GM12878 (cell line): ENCODE data around the gene C8B. TPM values are rescaled to one million over a fixed set of nuclear protein-coding genes. Genes with fewer than 3 reads are reported as not detected.

Experiments used
- ATAC-seq: fragments of 200-7000 bp; cut with Tn5 transposase; 3 replicates; pipeline ENCODE4 v1.9.1; 2020; ENCODE audit warnings: mild to moderate bottlenecking, moderate library complexity
- BruUV-seq: library from RNA; stranded (reverse); fragments of 400-500 nt; replicated peaks from 2 replicates; lab custom pipeline; 2021; lab: Mats Ljungman, UMichigan
- CTCF ChIA-PET: fragments of 300-600 bp; sonication (Branson Sonifier 250); formaldehyde crosslinking; extraction: SDS; loops from one replicate; lab custom pipeline; 2021; ENCODE audit warnings: inconsistent platforms; lab: Yijun Ruan, JAX
- POLR2A ChIA-PET: fragments of 350-600 bp; formaldehyde crosslinking; extraction: SDS; loops from one replicate; lab custom pipeline; 2021; ENCODE audit warnings: inconsistent platforms; lab: Charles Lee
- RAD21 ChIA-PET: fragments of 300-600 bp; sonication (Branson Sonifier 250); formaldehyde crosslinking; loops from one replicate; lab custom pipeline; 2023; ENCODE audit warnings: antibody characterized with exemption; ENCODE audit not compliant: unreplicated experiment; lab: Charles Lee
- SMC1A ChIA-PET: fragments of 300-600 bp; sonication (Branson Sonifier 250); formaldehyde crosslinking; loops from one replicate; lab custom pipeline; 2023; ENCODE audit not compliant: unreplicated experiment, uncharacterized antibody; lab: Charles Lee
- DNase-seq: peaks from one replicate; pipeline ENCODE4 v3.0.0-alpha.2; 2011; ENCODE audit warnings: low read depth, low spot score
- FAIRE-seq: peaks from 3 replicates; lab custom pipeline; 2011; peaks lifted over from hg19 to GRCh38; lab: Jason Lieb, UNC
- H2AFZ ChIP-seq: 2 replicates; pipeline ENCODE4 v1.6.0; 2011; ENCODE audit warnings: low read depth, low read length, control low read depth; ENCODE audit not compliant: control insufficient read depth
- H3K27ac ChIP-seq: 2 replicates; pipeline ENCODE4 v1.5.1; 2011; ENCODE audit warnings: control low read depth; ENCODE audit not compliant: control insufficient read depth, insufficient read depth
- H3K27me3 ChIP-seq, 2 experiments: replicated peaks in 1 of 2; 2 replicates each; pipeline versions ENCODE4 v1.6.0 to v1.6.1; 2011; ENCODE audit warnings: low read length in 1 of 2; ENCODE audit not compliant: control insufficient read depth in 2 of 2, insufficient read depth in 2 of 2
- H3K36me3 ChIP-seq, 2 experiments: 2 replicates each; pipeline ENCODE4 v1.5.1; 2011; ENCODE audit warnings: low read length in 1 of 2; ENCODE audit not compliant: control insufficient read depth in 2 of 2, insufficient read depth in 2 of 2
- H3K4me1 ChIP-seq: 2 replicates; pipeline ENCODE4 v1.6.1; 2011; ENCODE audit warnings: mild to moderate bottlenecking, low read length, moderate library complexity, mixed read lengths; ENCODE audit not compliant: control insufficient read depth, insufficient read depth
- H3K4me2 ChIP-seq: 2 replicates; pipeline ENCODE4 v1.6.0; 2011; ENCODE audit warnings: control low read depth; ENCODE audit not compliant: control insufficient read depth, insufficient read depth
- H3K4me3 ChIP-seq: fragments of 200-600 bp; sonication (generic); 2 replicates; pipeline ENCODE4 v1.5.1; 2016
- H3K79me2 ChIP-seq: 2 replicates; pipeline ENCODE4 v1.6.0; 2011; ENCODE audit warnings: low read length; ENCODE audit not compliant: control insufficient read depth, insufficient read depth
- H3K9ac ChIP-seq: 2 replicates; pipeline ENCODE4 v1.8.0; 2011; ENCODE audit warnings: low read length, control low read depth, mixed read lengths; ENCODE audit not compliant: control insufficient read depth, insufficient read depth
- H3K9me3 ChIP-seq: replicated peaks from 3 replicates; pipeline ENCODE4 v1.5.1; 2011; ENCODE audit warnings: mild to moderate bottlenecking, low read length; ENCODE audit not compliant: control insufficient read depth, insufficient read depth
- H4K20me1 ChIP-seq: 2 replicates; pipeline ENCODE4 v1.6.0; 2011; ENCODE audit not compliant: control insufficient read depth, insufficient read depth
- BCLAF1 ChIP-seq: fragments of 450-650 bp; IDR thresholded peaks from 2 replicates; pipeline ENCODE4 v1.6.1; 2017; ENCODE audit warnings: antibody characterized with exemption, mild to moderate bottlenecking, moderate library complexity
- CBX3 ChIP-seq: fragments of 200-600 bp; sonication (generic); IDR thresholded peaks from 2 replicates; pipeline ENCODE4 v1.6.1; 2016; ENCODE audit warnings: low read depth, borderline replicate concordance
- FOS ChIP-seq: IDR thresholded peaks from 3 replicates; pipeline ENCODE4 v1.6.1; 2011; ENCODE audit warnings: borderline replicate concordance; ENCODE audit not compliant: insufficient read length; ENCODE audit errors: extremely low read depth
- GATAD2B ChIP-seq: fragments of 450-650 bp; conservative IDR thresholded peaks from 2 replicates; pipeline ENCODE4 v1.6.1; 2017; ENCODE audit warnings: low read depth, mild to moderate bottlenecking, moderate library complexity
- IKZF2 ChIP-seq, 2 experiments: fragments of 450-650 bp; IDR thresholded peaks; 2 replicates each; pipeline ENCODE4 v1.6.1; 2017; ENCODE audit warnings: mild to moderate bottlenecking in 2 of 2, moderate library complexity in 2 of 2
- RCOR1 ChIP-seq: conservative IDR thresholded peaks from 2 replicates; pipeline ENCODE4 v1.6.1; 2012; ENCODE audit warnings: low read depth, low read length, improper control_type of control experiment
- SMARCA5 ChIP-seq: fragments of 450-650 bp; IDR thresholded peaks from 2 replicates; pipeline ENCODE4 v1.6.1; 2017; ENCODE audit warnings: mild to moderate bottlenecking
- SUZ12 ChIP-seq: fragments of 200-600 bp; sonication (generic); IDR thresholded peaks from one replicate; pipeline ENCODE4 v1.6.1; 2018; ENCODE audit warnings: antibody characterized with exemption, mild to moderate bottlenecking; ENCODE audit not compliant: unreplicated experiment
- ZNF207 ChIP-seq: fragments of 450-650 bp; IDR thresholded peaks from 2 replicates; pipeline ENCODE4 v1.6.1; 2014; ENCODE audit warnings: antibody characterized with exemption, mild to moderate bottlenecking, borderline replicate concordance
- WGBS: methylation state at CpG from one replicate; pipeline ENCODE4 v1.1.6; 2016; ENCODE audit warnings: low lambda C conversion rate; ENCODE audit not compliant: insufficient replicate concordance, insufficient coverage; ENCODE audit errors: missing lambda C conversion rate; 5-methylcytosine and 5-hydroxymethylcytosine counted together
- in situ Hi-C: fragments of 300-500 bp; cut with MboI; formaldehyde crosslinking; loops from 9 replicates; pipeline ENCODE4 v1.14.3; 2018; ENCODE audit warnings: mixed read lengths
- intact Hi-C: fragments of 100-400 bp; cut with micrococcal nuclease; formaldehyde crosslinking; loops from one replicate; pipeline ENCODE4 v1.14.2; 2022; ENCODE audit not compliant: unreplicated experiment
- polyA plus RNA-seq, 11 experiments: library from polyadenylated mRNA; depleted of rRNA in 4 of 11; unstranded in 6 of 11; stranded (reverse) in 5 of 11; fragments of >200 nt; fragmentation: Nextera tagmentation in 4 of 11; fragmentation: Illumina TruSeq in 1 of 11; extraction: Ambion mirVana in 4 of 11; extraction: Trizol in 1 of 11; gene quantifications; 1 replicate in 1 of 11; 2 replicates in 10 of 11; pipeline versions ENCODE4 v1.2.1 to v1.2.3, GENCODE V29; 2011 to 2016; ENCODE audit warnings: inconsistent platforms in 2 of 11, missing spikeins in 2 of 11, low read depth in 1 of 11
- total RNA-seq, 4 experiments: library from RNA; depleted of rRNA in 3 of 4; stranded (reverse); fragments of >200 nt in 3 of 4; fragmentation: Illumina TruSeq in 1 of 4; extraction: Trizol in 1 of 4; gene quantifications; 2 replicates each; pipeline versions ENCODE4 v1.2.1 to v1.2.3, GENCODE V29; 2013 to 2021
- TF ChIP-seq, protein P1 (sequence below): fragments of 150-350 bp; IDR thresholded peaks from 2 replicates; pipeline ENCODE4 v1.6.1; 2016; ENCODE audit warnings: low read depth, low read length
- TF ChIP-seq, protein P2 (sequence below): IDR thresholded peaks from 2 replicates; pipeline ENCODE4 v1.6.1; 2012; ENCODE audit warnings: mild to moderate bottlenecking, low read depth, low read length

Gene C8B
- total and polyA plus RNA-seq, 10 of the 15 experiments (the other 5 are each of a cell fraction or from before 2014, with no cell fraction given), result not detected

GRCh38 chr1:57003398-57004139 is 37.8 kb upstream of the C8B start:
- DNase-seq (no peak), ATAC-seq (no peak), FAIRE-seq (no peak)
- no peaks in the 10 kb centered on the region for H3K4me1 ChIP-seq
- H3K36me3 ChIP-seq, result no peaks in the 10 kb centered on the region
- ChIA-PET POLR2A (no interaction called here), CTCF (interaction anchor here (1.9 to 2.2 kb wide), 2 partner anchors 11 to 35 kb away, joined by 5 to 6 read pairs; no protein-coding TSS in a partner anchor), RAD21 (no interaction called here), SMC1A (interaction anchor here (1.6 kb wide), 1 partner anchor 14 kb away, joined by 4 read pairs; no protein-coding TSS in a partner anchor)
- intact Hi-C loops (no loop called here), in situ Hi-C loops (no loop called here)
- WGBS, result 10% methylated on average over 4 of the region's 4 CpGs
- no peak overlapping the region for H3K4me2 ChIP-seq
- no TSS peak for BruUV-seq
- no peaks in the 10 kb centered on the region for H3K9me3 ChIP-seq
- H4K20me1 ChIP-seq, result no peaks in the 10 kb centered on the region
- H3K27ac ChIP-seq, result no peak overlapping the region
- H3K27me3 ChIP-seq, result no peaks in the 10 kb centered on the region; a peak in 1 of 4 replicates
- no peak overlapping the region for H2AFZ ChIP-seq
- H3K79me2 ChIP-seq, result no peaks in the 10 kb centered on the region
- H3K9ac ChIP-seq, result no peak overlapping the region
- H3K4me3 ChIP-seq, result no peak overlapping the region
- TF ChIP-seq IKZF2 (IDR thresholded peaks at IDR 0.05), result no peak
- TF ChIP-seq FOS, result no peak
- TF ChIP-seq, protein P1, sequence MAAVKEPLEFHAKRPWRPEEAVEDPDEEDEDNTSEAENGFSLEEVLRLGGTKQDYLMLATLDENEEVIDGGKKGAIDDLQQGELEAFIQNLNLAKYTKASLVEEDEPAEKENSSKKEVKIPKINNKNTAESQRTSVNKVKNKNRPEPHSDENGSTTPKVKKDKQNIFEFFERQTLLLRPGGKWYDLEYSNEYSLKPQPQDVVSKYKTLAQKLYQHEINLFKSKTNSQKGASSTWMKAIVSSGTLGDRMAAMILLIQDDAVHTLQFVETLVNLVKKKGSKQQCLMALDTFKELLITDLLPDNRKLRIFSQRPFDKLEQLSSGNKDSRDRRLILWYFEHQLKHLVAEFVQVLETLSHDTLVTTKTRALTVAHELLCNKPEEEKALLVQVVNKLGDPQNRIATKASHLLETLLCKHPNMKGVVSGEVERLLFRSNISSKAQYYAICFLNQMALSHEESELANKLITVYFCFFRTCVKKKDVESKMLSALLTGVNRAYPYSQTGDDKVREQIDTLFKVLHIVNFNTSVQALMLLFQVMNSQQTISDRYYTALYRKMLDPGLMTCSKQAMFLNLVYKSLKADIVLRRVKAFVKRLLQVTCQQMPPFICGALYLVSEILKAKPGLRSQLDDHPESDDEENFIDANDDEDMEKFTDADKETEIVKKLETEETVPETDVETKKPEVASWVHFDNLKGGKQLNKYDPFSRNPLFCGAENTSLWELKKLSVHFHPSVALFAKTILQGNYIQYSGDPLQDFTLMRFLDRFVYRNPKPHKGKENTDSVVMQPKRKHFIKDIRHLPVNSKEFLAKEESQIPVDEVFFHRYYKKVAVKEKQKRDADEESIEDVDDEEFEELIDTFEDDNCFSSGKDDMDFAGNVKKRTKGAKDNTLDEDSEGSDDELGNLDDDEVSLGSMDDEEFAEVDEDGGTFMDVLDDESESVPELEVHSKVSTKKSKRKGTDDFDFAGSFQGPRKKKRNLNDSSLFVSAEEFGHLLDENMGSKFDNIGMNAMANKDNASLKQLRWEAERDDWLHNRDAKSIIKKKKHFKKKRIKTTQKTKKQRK, result no peak
- TF ChIP-seq, protein P2, sequence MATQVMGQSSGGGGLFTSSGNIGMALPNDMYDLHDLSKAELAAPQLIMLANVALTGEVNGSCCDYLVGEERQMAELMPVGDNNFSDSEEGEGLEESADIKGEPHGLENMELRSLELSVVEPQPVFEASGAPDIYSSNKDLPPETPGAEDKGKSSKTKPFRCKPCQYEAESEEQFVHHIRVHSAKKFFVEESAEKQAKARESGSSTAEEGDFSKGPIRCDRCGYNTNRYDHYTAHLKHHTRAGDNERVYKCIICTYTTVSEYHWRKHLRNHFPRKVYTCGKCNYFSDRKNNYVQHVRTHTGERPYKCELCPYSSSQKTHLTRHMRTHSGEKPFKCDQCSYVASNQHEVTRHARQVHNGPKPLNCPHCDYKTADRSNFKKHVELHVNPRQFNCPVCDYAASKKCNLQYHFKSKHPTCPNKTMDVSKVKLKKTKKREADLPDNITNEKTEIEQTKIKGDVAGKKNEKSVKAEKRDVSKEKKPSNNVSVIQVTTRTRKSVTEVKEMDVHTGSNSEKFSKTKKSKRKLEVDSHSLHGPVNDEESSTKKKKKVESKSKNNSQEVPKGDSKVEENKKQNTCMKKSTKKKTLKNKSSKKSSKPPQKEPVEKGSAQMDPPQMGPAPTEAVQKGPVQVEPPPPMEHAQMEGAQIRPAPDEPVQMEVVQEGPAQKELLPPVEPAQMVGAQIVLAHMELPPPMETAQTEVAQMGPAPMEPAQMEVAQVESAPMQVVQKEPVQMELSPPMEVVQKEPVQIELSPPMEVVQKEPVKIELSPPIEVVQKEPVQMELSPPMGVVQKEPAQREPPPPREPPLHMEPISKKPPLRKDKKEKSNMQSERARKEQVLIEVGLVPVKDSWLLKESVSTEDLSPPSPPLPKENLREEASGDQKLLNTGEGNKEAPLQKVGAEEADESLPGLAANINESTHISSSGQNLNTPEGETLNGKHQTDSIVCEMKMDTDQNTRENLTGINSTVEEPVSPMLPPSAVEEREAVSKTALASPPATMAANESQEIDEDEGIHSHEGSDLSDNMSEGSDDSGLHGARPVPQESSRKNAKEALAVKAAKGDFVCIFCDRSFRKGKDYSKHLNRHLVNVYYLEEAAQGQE, result no peak
- TF ChIP-seq RCOR1, result no peak
- TF ChIP-seq SMARCA5, result no peak
- no peak for TF ChIP-seq ZNF207
- TF ChIP-seq SUZ12, result no peak
- no peak for TF ChIP-seq CBX3
- TF ChIP-seq GATAD2B, result no peak
- TF ChIP-seq BCLAF1, result no peak
